ENCODE data around the gene HESX1.

DNA sequence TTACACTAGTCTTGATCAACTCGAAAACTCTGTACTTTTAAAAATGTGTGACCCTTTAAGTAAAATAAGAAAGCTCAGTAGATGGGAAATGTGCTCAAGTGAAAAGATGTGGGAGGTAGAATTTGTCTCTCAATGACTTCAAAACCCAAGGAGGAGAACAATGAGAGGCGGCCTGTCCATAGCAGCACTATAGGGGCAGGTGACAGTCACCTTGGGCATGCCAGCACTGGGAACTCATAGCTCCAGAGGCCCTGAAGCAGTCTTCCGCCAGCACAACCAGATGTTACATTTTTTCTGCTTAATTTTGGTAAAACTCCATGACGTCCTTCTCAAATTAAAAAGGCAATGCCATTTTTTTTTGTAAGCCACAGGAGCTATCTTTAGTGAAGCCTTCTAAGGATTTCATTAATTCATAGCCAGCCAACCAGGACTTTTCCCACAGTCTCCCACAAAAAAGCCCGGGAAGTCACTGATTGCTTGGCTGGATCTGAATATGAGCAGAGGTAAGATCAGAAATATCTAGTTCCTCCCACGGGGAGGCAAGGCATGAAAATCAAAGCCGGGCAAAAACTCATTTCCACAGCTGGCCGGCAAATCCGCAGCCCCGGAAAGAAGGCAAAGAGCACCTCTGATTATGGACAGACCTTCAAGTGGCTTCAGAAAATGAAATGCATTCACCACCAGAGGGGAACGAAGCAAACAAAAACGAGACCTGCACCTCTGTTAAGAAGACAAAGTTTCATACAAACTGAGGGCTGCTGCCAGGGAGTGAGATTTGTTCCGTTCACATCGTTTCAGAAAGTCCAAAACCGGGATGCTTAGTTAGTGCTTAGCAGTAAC, 45.1 kb downstream of the HESX1 start:
- TF ChIP-seq, protein P1, sequence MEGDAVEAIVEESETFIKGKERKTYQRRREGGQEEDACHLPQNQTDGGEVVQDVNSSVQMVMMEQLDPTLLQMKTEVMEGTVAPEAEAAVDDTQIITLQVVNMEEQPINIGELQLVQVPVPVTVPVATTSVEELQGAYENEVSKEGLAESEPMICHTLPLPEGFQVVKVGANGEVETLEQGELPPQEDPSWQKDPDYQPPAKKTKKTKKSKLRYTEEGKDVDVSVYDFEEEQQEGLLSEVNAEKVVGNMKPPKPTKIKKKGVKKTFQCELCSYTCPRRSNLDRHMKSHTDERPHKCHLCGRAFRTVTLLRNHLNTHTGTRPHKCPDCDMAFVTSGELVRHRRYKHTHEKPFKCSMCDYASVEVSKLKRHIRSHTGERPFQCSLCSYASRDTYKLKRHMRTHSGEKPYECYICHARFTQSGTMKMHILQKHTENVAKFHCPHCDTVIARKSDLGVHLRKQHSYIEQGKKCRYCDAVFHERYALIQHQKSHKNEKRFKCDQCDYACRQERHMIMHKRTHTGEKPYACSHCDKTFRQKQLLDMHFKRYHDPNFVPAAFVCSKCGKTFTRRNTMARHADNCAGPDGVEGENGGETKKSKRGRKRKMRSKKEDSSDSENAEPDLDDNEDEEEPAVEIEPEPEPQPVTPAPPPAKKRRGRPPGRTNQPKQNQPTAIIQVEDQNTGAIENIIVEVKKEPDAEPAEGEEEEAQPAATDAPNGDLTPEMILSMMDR (IDR thresholded peaks at IDR 0.05): no peak
- no peak for TF ChIP-seq EZH2 (IDR thresholded peaks at IDR 0.05)
